Hepatocyte (in vitro differentiated cells): Measurements from ENCODE around the gene ZNF576.

Source experiments
- CTCF ChIP-seq: fragments of 200-600 bp; sonication (generic); IDR thresholded peaks from 2 replicates; pipeline ENCODE4 v1.5.1; 2016; ENCODE audit warnings: antibody characterized with exemption, mild to moderate bottlenecking; ENCODE audit not compliant: poor library complexity
- EZH2 ChIP-seq: fragments of 200-600 bp; sonication (generic); IDR thresholded peaks from 2 replicates; pipeline ENCODE4 v1.6.1; 2016; ENCODE audit warnings: antibody characterized with exemption, mild to moderate bottlenecking, borderline replicate concordance
- EZH2phosphoT487 ChIP-seq: fragments of 200-600 bp; sonication (generic); IDR thresholded peaks from one replicate; pipeline ENCODE4 v1.6.1; 2018; ENCODE audit warnings: antibody characterized with exemption, mild to moderate bottlenecking, low read depth, moderate library complexity; ENCODE audit not compliant: unreplicated experiment, severe bottlenecking

- no peak for TF ChIP-seq CTCF
- TF ChIP-seq EZH2, result no peak
- no peak for TF ChIP-seq EZH2phosphoT487
Measured at GRCh38 chr19:43581467-43581866, 14.9 kb upstream of the ZNF576 start.
